Kidney epithelial cell (primary cell): ENCODE measurements around the gene CTCFL. TPM values are rescaled to one million over a fixed set of nuclear protein-coding genes. Genes with fewer than 3 reads are reported as not detected.
A peak's percentile ranks its signal among the peaks of the same experiment; 100 is the strongest.
"Not testable (repeated sequence)": the region's sequence is repeated elsewhere in the genome, so short reads cannot be mapped to it uniquely, and the experiment has no call there.

Source experiments
- DNase-seq: peaks from one replicate; pipeline ENCODE4 v3.0.0-alpha.2; 2010; ENCODE audit warnings: low read depth
- H3K27me3 ChIP-seq: 2 replicates; pipeline ENCODE4 v1.6.0; 2011; ENCODE audit warnings: low read length; ENCODE audit not compliant: control insufficient read depth, insufficient read depth
- H3K36me3 ChIP-seq: 2 replicates; pipeline ENCODE4 v1.5.1; 2011; ENCODE audit warnings: low read length; ENCODE audit not compliant: control insufficient read depth, insufficient read depth
- H3K4me3 ChIP-seq: 2 replicates; pipeline ENCODE4 v1.5.1; 2011; ENCODE audit warnings: low read depth, mild to moderate bottlenecking, control low read depth, low read length
- total RNA-seq: library from RNA; depleted of rRNA; stranded (reverse); fragments of >200 nt; gene quantifications from 2 replicates; pipeline ENCODE4 v1.2.3, GENCODE V29; 2015
- TF ChIP-seq, protein P1 (sequence below): IDR thresholded peaks from 2 replicates; pipeline ENCODE4 v1.5.1; 2011; ENCODE audit warnings: mild to moderate bottlenecking, moderate library complexity, low read length, control low read depth, inconsistent platforms; ENCODE audit not compliant: insufficient read depth, poor library complexity, severe bottlenecking

Gene CTCFL
- total RNA-seq, 1 donor from 2014 or later, result 0.17 TPM

- no peak for DNase-seq
- no peaks in the 10 kb centered on the region for H3K36me3 ChIP-seq
- peaks cover 16% of the 10 kb centered on the region for H3K27me3 ChIP-seq
- H3K4me3 ChIP-seq, result no peak overlapping the region
- TF ChIP-seq, protein P1, sequence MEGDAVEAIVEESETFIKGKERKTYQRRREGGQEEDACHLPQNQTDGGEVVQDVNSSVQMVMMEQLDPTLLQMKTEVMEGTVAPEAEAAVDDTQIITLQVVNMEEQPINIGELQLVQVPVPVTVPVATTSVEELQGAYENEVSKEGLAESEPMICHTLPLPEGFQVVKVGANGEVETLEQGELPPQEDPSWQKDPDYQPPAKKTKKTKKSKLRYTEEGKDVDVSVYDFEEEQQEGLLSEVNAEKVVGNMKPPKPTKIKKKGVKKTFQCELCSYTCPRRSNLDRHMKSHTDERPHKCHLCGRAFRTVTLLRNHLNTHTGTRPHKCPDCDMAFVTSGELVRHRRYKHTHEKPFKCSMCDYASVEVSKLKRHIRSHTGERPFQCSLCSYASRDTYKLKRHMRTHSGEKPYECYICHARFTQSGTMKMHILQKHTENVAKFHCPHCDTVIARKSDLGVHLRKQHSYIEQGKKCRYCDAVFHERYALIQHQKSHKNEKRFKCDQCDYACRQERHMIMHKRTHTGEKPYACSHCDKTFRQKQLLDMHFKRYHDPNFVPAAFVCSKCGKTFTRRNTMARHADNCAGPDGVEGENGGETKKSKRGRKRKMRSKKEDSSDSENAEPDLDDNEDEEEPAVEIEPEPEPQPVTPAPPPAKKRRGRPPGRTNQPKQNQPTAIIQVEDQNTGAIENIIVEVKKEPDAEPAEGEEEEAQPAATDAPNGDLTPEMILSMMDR, result no peak
Observed at GRCh38 chr20:57522380-57523140, 2.4 kb downstream of the CTCFL start.

- H3K36me3 ChIP-seq, result no peaks in the 10 kb centered on the region
- DNase-seq, result no peak
- H3K4me3 ChIP-seq, result no peak overlapping the region
- TF ChIP-seq, protein P1, result no peak
- H3K27me3 ChIP-seq, result peaks cover 8% of the 10 kb centered on the region
Observed at GRCh38 chr20:57517904-57518303, 7.0 kb downstream of the CTCFL start.

- Histone ChIP-seq H3K27me3 (peaks cover 3% of the 10 kb centered on the region), H3K4me3 (no peak overlapping the region), H3K36me3 (no peaks in the 10 kb centered on the region)
- DNase-seq, result no peak
- TF ChIP-seq, protein P1, result peak; percentile 78
Observed at GRCh38 chr20:57514273-57514751, 10.6 kb downstream of the CTCFL start.

- TF ChIP-seq, protein P1, result no peak
- H3K36me3 ChIP-seq, result no peaks in the 10 kb centered on the region
- no peak for DNase-seq
- no peak overlapping the region for H3K4me3 ChIP-seq
- peaks cover 9% of the 10 kb centered on the region for H3K27me3 ChIP-seq
Observed at GRCh38 chr20:57513199-57513598, 11.7 kb downstream of the CTCFL start.

- Histone ChIP-seq H3K36me3 (no peaks in the 10 kb centered on the region), H3K4me3 (no peak overlapping the region), H3K27me3 (peaks cover 8% of the 10 kb centered on the region)
- DNase-seq, result no peak
- TF ChIP-seq, protein P1, result no peak
Observed at GRCh38 chr20:57512432-57512831, 12.5 kb downstream of the CTCFL start.

DNA sequence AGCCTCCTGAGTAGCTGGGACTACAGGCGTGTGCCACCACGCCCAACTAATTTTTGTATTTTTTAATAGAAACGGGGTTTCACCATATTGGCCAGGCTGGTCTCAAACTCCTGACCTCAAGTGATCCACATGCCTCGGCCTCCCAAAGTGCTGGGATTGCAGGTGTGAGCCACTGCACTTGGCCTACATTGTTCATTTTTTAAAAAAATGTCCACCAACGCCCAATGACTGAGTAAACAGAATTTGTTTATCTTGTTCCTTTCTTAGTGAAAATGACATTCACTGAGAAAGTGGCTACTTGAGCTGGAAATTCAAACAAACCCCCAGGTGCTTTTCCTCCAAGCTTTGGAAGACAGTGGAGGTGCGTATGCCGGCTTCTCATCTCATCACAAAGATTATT, 13.2 kb downstream of the CTCFL start:
- not testable (repeated sequence) for DNase-seq, H3K4me3 ChIP-seq

More for the DNA sequence above, 13.2 kb downstream of the CTCFL start:
- H3K27me3 ChIP-seq, H3K36me3 ChIP-seq: not testable (repeated sequence)
